Activated CD8-positive, alpha-beta memory T cell treated with anti-CD3 and anti-CD28 coated beads for 24 hours (primary cell): ENCODE measurements around the gene RAD51B.
A peak's percentile ranks its signal among the peaks of the same experiment; 100 is the strongest.

Source experiments
- DNase-seq: peaks from one replicate; pipeline ENCODE4 v3.0.0-alpha.2; 2020

RAD51B gene

GRCh38 chr14:68460541-68460940 is 641.0 kb downstream of the RAD51B start:
- DNase-seq = no peak

GRCh38 chr14:68461086-68461485 is 641.5 kb downstream of the RAD51B start:
- no peak for DNase-seq

GRCh38 chr14:68462683-68463082 is 643.1 kb downstream of the RAD51B start:
- no peak for DNase-seq

GRCh38 chr14:68463299-68463698 is 643.7 kb downstream of the RAD51B start:
- no peak for DNase-seq

- no peak for DNase-seq
Measured at GRCh38 chr14:68463705-68464374, 644.3 kb downstream of the RAD51B start.

GRCh38 chr14:68464711-68465110 is 645.1 kb downstream of the RAD51B start:
- DNase-seq = no peak

- DNase-seq = no peak
Measured at GRCh38 chr14:68466491-68466977, 647.0 kb downstream of the RAD51B start.

- DNase-seq = no peak
Measured at GRCh38 chr14:68467425-68467824, 647.8 kb downstream of the RAD51B start.

- DNase-seq = peak; percentile 75
Measured at GRCh38 chr14:68468437-68469207, 649.0 kb downstream of the RAD51B start.

- no peak for DNase-seq
Measured at GRCh38 chr14:68469208-68469713, 649.7 kb downstream of the RAD51B start.

- no peak for DNase-seq
Measured at GRCh38 chr14:68470361-68470760, 650.8 kb downstream of the RAD51B start.

- DNase-seq = no peak
Measured at GRCh38 chr14:68471029-68471963, 651.7 kb downstream of the RAD51B start.

- no peak for DNase-seq
Measured at GRCh38 chr14:68471964-68472508, 652.5 kb downstream of the RAD51B start.

GRCh38 chr14:68473069-68473468 is 653.5 kb downstream of the RAD51B start:
- DNase-seq = no peak

GRCh38 chr14:68473794-68474193 is 654.2 kb downstream of the RAD51B start:
- no peak for DNase-seq

GRCh38 chr14:68474741-68475140 is 655.2 kb downstream of the RAD51B start:
- no peak for DNase-seq

- no peak for DNase-seq
Measured at GRCh38 chr14:68475802-68476201, 656.2 kb downstream of the RAD51B start.

GRCh38 chr14:68476212-68477109 is 656.9 kb downstream of the RAD51B start:
- no peak for DNase-seq

- DNase-seq = no peak
Measured at GRCh38 chr14:68477110-68477455, 657.5 kb downstream of the RAD51B start.

GRCh38 chr14:68477461-68478085 is 658.0 kb downstream of the RAD51B start:
- no peak for DNase-seq

GRCh38 chr14:68479247-68479646 is 659.7 kb downstream of the RAD51B start:
- DNase-seq = no peak
